H1 (cell line): ENCODE results near the gene SPATS2L. TPM values are rescaled to one million over a fixed set of nuclear protein-coding genes. Genes with fewer than 3 reads are reported as not detected.

Experiments used
- polyA plus RNA-seq, 7 experiments: library from polyadenylated mRNA; depleted of rRNA in 3 of 7; stranded (reverse) in 5 of 7; unstranded in 2 of 7; fragments of >200 nt in 5 of 7; fragments of 200-250 nt in 2 of 7; gene quantifications; 1 replicate in 5 of 7; 2 replicates in 1 of 7; 4 replicates in 1 of 7; pipeline versions ENCODE4 v1.2.1 to v1.2.3, GENCODE V29; 2011 to 2013; ENCODE audit warnings: missing spikeins in 2 of 7, mixed read lengths in 2 of 7
- total RNA-seq: library from RNA; stranded (reverse); fragmentation: NEBNext Ultra II Directional; extraction: Animal tissue kit (Norgen Biotek cat#: 25700); gene quantifications from 2 replicates; pipeline ENCODE4 v1.2.1, GENCODE V29; 2021
- TF ChIP-seq, protein P1 (sequence below): IDR thresholded peaks from 2 replicates; pipeline ENCODE4 v1.6.1; 2012; ENCODE audit warnings: low read length, inconsistent platforms
- TF ChIP-seq, protein P2 (sequence below): IDR thresholded peaks from 2 replicates; pipeline ENCODE4 v1.6.1; 2011; ENCODE audit warnings: low read length, improper control_type of control experiment

Gene SPATS2L
- total and polyA plus RNA-seq, 2 of the 8 experiments (the other 6 are each of a cell fraction or from before 2014, with no cell fraction given), result 67.3 to 189 TPM

DNA sequence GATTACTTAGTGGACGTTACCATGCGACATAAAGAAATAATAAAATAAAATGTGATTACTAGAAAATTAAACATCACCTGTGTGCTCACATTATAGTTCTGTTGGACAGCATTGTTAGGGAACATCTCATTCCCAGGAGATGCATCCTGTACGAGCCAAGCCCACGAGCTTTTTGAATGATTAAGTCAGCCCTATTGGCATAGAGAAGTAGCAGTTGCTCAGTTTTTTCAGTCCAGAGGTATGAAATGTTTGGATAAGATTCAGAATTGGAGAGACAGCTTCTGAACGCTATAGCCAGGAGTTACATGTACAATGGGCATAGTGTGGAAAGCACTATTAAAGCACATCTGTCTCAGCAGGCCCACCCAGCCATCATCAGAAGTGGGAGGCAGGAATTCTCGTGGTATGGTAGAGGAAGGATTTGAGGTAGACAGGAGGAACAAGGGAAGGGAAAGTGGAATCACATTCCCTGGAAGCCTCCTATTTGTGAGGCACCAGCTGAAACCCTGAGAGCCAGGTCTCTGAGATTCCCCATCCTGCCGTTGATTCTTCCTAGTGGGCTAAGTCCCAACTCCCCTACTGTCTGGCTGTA, 8.6 kb downstream of the SPATS2L start (continued):
- TF ChIP-seq, protein P1, sequence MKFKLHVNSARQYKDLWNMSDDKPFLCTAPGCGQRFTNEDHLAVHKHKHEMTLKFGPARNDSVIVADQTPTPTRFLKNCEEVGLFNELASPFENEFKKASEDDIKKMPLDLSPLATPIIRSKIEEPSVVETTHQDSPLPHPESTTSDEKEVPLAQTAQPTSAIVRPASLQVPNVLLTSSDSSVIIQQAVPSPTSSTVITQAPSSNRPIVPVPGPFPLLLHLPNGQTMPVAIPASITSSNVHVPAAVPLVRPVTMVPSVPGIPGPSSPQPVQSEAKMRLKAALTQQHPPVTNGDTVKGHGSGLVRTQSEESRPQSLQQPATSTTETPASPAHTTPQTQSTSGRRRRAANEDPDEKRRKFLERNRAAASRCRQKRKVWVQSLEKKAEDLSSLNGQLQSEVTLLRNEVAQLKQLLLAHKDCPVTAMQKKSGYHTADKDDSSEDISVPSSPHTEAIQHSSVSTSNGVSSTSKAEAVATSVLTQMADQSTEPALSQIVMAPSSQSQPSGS, result no peak
- TF ChIP-seq, protein P2, sequence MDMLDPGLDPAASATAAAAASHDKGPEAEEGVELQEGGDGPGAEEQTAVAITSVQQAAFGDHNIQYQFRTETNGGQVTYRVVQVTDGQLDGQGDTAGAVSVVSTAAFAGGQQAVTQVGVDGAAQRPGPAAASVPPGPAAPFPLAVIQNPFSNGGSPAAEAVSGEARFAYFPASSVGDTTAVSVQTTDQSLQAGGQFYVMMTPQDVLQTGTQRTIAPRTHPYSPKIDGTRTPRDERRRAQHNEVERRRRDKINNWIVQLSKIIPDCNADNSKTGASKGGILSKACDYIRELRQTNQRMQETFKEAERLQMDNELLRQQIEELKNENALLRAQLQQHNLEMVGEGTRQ, result no peak
